ENCODE measurements around the gene CYP46A1.

GRCh38 chr14:99685151-99685591, 1.1 kb downstream of the CYP46A1 start:
- TF ChIP-seq EZH2 (IDR thresholded peaks at IDR 0.05; ENCODE audit: insufficient read depth, poor library complexity, severe bottlenecking) (no peak), EZH2phosphoT487 (IDR thresholded peaks at IDR 0.05; ENCODE audit: insufficient read depth, low read depth) (no peak)

Measured in GM23248 (cell line).